H1 (cell line): ENCODE results near the gene EPX. TPM values are rescaled to one million over a fixed set of nuclear protein-coding genes. Genes with fewer than 3 reads are reported as not detected.

ENCODE experiments used
- BRCA1 ChIP-seq: IDR thresholded peaks from 2 replicates; pipeline ENCODE4 v1.6.1; 2012; ENCODE audit warnings: low read depth, low read length, improper control_type of control experiment
- CBX5 ChIP-seq: fragments of 300-800, 300-1000 bp; sonication (generic); IDR thresholded peaks from 2 replicates; pipeline ENCODE4 v1.7.1; 2016; ENCODE audit warnings: antibody characterized with exemption, low read length, low read depth
- CBX8 ChIP-seq: fragments of 300-800, 300-1000 bp; sonication (generic); IDR thresholded peaks from 2 replicates; pipeline ENCODE4 v1.7.1; 2016; ENCODE audit warnings: low read depth, low read length, borderline replicate concordance
- CHD2 ChIP-seq: IDR thresholded peaks from 2 replicates; pipeline ENCODE4 v1.6.1; 2012; ENCODE audit warnings: low read length, improper control_type of control experiment
- CREB1 ChIP-seq: IDR thresholded peaks from 2 replicates; pipeline ENCODE4 v1.6.1; 2012; ENCODE audit warnings: inconsistent platforms
- EP300 ChIP-seq, 2 experiments: IDR thresholded peaks; 1 replicate in 1 of 2; 2 replicates in 1 of 2; pipeline ENCODE4 v1.6.1; 2011 to 2012; ENCODE audit warnings: low read depth in 2 of 2, low read length in 2 of 2, mild to moderate bottlenecking in 2 of 2, borderline replicate concordance in 1 of 2, inconsistent platforms in 1 of 2, moderate library complexity in 1 of 2
- GABPA ChIP-seq: IDR thresholded peaks from 2 replicates; pipeline ENCODE4 v1.6.1; 2011; ENCODE audit warnings: mild to moderate bottlenecking, low read length, moderate library complexity, borderline replicate concordance; ENCODE audit not compliant: insufficient read depth
- GTF2F1 ChIP-seq: IDR thresholded peaks from 2 replicates; pipeline ENCODE4 v1.6.1; 2012; ENCODE audit warnings: low read depth, low read length, improper control_type of control experiment, borderline replicate concordance
- HDAC2 ChIP-seq, 2 experiments: fragments of 300-600 bp in 1 of 2; sonication (generic) in 1 of 2; IDR thresholded peaks; 2 replicates each; pipeline ENCODE4 v1.6.1; 2011 to 2012; ENCODE audit warnings: low read depth in 2 of 2, low read length in 2 of 2, mild to moderate bottlenecking in 2 of 2, moderate library complexity in 2 of 2, borderline replicate concordance in 1 of 2, inconsistent platforms in 1 of 2
- JUND ChIP-seq: IDR thresholded peaks from 2 replicates; pipeline ENCODE4 v1.6.1; 2011; ENCODE audit warnings: mild to moderate bottlenecking, improper control_type of control experiment, low read length
- MAFK ChIP-seq: IDR thresholded peaks from 2 replicates; pipeline ENCODE4 v1.6.1; 2012; ENCODE audit warnings: low read depth, mild to moderate bottlenecking, improper control_type of control experiment, low read length
- POLR2AphosphoS5 ChIP-seq: IDR thresholded peaks from 2 replicates; pipeline ENCODE4 v1.6.1; 2011; ENCODE audit warnings: low read depth, low read length
- POU5F1 ChIP-seq: IDR thresholded peaks from 2 replicates; pipeline ENCODE4 v1.6.1; 2011; ENCODE audit warnings: low read depth, mild to moderate bottlenecking, low read length, moderate library complexity
- SAP30 ChIP-seq: fragments of 300-600 bp; sonication (generic); IDR thresholded peaks from 2 replicates; pipeline ENCODE4 v1.7.1; 2012; ENCODE audit warnings: low read length, moderate library complexity, mild to moderate bottlenecking, inconsistent platforms; ENCODE audit not compliant: insufficient read depth, insufficient replicate concordance
- SIRT6 ChIP-seq: IDR thresholded peaks from one replicate; pipeline ENCODE4 v1.7.1; 2012; ENCODE audit warnings: low read length, inconsistent platforms
- SIX5 ChIP-seq: IDR thresholded peaks from 2 replicates; pipeline ENCODE4 v1.6.1; 2011; ENCODE audit warnings: mild to moderate bottlenecking, low read depth, low read length
- SP4 ChIP-seq: IDR thresholded peaks from 2 replicates; pipeline ENCODE4 v1.6.1; 2012; ENCODE audit warnings: low read length, inconsistent platforms
- SRF ChIP-seq: IDR thresholded peaks from 2 replicates; pipeline ENCODE4 v1.6.1; 2011; ENCODE audit warnings: mild to moderate bottlenecking, low read depth, low read length, moderate library complexity
- TAF1 ChIP-seq: IDR thresholded peaks from 2 replicates; pipeline ENCODE4 v1.6.1; 2011; ENCODE audit warnings: mild to moderate bottlenecking, low read depth, low read length
- TBP ChIP-seq: IDR thresholded peaks from 2 replicates; pipeline ENCODE4 v1.6.1; 2011; ENCODE audit warnings: low read depth, low read length, improper control_type of control experiment
- TCF12 ChIP-seq: IDR thresholded peaks from 2 replicates; pipeline ENCODE4 v1.6.1; 2011; ENCODE audit warnings: low read depth, mild to moderate bottlenecking, low read length
- polyA plus RNA-seq, 7 experiments: library from polyadenylated mRNA; depleted of rRNA in 3 of 7; stranded (reverse) in 5 of 7; unstranded in 2 of 7; fragments of >200 nt in 5 of 7; fragments of 200-250 nt in 2 of 7; gene quantifications; 1 replicate in 5 of 7; 2 replicates in 1 of 7; 4 replicates in 1 of 7; pipeline versions ENCODE4 v1.2.1 to v1.2.3, GENCODE V29; 2011 to 2013; ENCODE audit warnings: missing spikeins in 2 of 7, mixed read lengths in 2 of 7
- total RNA-seq: library from RNA; stranded (reverse); fragmentation: NEBNext Ultra II Directional; extraction: Animal tissue kit (Norgen Biotek cat#: 25700); gene quantifications from 2 replicates; pipeline ENCODE4 v1.2.1, GENCODE V29; 2021
- TF ChIP-seq, protein P1 (sequence below): IDR thresholded peaks from 2 replicates; pipeline ENCODE4 v1.6.1; 2012; ENCODE audit warnings: low read length, inconsistent platforms

EPX gene
- total and polyA plus RNA-seq, 2 of the 8 experiments (the other 6 are each of a cell fraction or from before 2014, with no cell fraction given): not detected

DNA sequence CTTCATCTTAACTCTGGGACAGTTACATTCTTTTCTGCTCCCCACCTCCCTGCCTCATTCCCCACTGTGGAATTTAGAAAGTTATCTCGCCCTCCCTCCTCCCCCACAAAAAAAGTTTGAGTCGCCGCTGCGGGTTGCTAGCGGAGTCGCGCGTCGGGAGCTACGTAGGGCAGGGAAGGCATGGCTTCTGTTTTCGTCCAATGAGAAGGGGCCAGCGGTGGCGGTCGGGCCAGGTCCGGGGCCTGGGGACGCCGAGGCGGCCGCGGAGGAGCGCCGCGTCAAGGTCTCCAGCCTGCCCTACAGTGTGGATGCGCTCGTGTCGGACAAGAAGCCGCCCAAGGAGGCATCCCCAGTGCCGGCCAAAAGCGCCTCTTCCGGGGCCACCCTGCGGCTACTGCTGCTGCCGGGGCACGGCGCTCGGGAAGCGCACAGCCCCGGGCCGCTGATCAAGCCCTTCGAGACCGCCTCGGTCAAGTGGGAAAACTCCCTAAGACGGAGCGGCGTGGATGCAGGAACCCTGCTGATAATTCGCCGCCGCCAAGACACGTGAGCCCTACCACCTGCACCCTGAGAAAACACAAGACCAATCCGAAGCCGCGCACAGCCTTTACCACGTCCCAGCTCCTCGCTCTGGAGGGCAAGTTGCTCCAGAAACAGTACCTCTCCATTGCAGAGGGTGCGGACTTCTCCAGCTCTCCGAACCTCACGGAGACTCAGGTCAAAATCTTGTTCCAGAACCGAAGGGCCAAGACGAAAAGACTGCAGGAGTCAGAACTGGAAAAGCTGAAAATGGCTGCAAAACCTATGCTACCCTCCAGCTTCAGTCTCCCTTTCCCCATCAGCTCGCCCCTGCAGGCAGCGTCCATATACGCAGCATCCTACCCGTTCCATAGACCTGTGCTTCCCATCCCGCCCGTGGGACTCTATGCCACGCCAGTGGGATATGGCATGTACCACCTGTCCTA lies 35.4 kb upstream of the EPX start (continued):
- TF ChIP-seq HDAC2 (IDR thresholded peaks at IDR 0.05; ENCODE audit: borderline replicate concordance in 1 of 2, low read depth in 2 of 2, low read length in 2 of 2): no peak
- TF ChIP-seq CBX8: no peak
- peak; percentile 44; the same call in 1 of the 2 replicates for TF ChIP-seq TBP
- TF ChIP-seq CHD2: no peak
- TF ChIP-seq SIX5: no peak
- TF ChIP-seq GTF2F1: no peak
- TF ChIP-seq, protein P1, sequence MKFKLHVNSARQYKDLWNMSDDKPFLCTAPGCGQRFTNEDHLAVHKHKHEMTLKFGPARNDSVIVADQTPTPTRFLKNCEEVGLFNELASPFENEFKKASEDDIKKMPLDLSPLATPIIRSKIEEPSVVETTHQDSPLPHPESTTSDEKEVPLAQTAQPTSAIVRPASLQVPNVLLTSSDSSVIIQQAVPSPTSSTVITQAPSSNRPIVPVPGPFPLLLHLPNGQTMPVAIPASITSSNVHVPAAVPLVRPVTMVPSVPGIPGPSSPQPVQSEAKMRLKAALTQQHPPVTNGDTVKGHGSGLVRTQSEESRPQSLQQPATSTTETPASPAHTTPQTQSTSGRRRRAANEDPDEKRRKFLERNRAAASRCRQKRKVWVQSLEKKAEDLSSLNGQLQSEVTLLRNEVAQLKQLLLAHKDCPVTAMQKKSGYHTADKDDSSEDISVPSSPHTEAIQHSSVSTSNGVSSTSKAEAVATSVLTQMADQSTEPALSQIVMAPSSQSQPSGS: no peak
- no peak for TF ChIP-seq SAP30
- no peak for TF ChIP-seq GABPA
- TF ChIP-seq JUND: no peak
- no peak for TF ChIP-seq SRF
- no peak for TF ChIP-seq SIRT6
- TF ChIP-seq BRCA1: no peak
- TF ChIP-seq CREB1: peak; percentile 87
- TF ChIP-seq SP4: no peak
- TF ChIP-seq MAFK: no peak
- TF ChIP-seq TAF1: 0 out of 2 replicates have a peak, but pooled peaks have one; percentile 29
- TF ChIP-seq POU5F1: no peak
- no peak; the same call in 1 of the 2 replicates for TF ChIP-seq POLR2AphosphoS5
- TF ChIP-seq TCF12: no peak
- TF ChIP-seq CBX5: no peak
- no peak for TF ChIP-seq EP300 (IDR thresholded peaks at IDR 0.05; ENCODE audit: borderline replicate concordance in 1 of 2, low read depth in 2 of 2, low read length in 2 of 2)
